Measurements from ENCODE around the gene FBXW2.

- TF ChIP-seq CTCF (IDR thresholded peaks at IDR 0.05), result no peak
- no peak for TF ChIP-seq POLR2AphosphoS5 (IDR thresholded peaks at IDR 0.05)
- no peak for TF ChIP-seq EP300 (IDR thresholded peaks at IDR 0.05; ENCODE audit: low read depth)
- no peak for TF ChIP-seq POLR2A (IDR thresholded peaks at IDR 0.05)
These were observed 28.7 kb downstream of the FBXW2 start for GRCh38 chr9:120764476-120764875.

Measured in transverse colon (tissue), 4 donors.